ENCODE measurements around the gene RGS6.
A peak's percentile ranks its signal among the peaks of the same experiment; 100 is the strongest.

RGS6 gene

GRCh38 chr14:72416081-72416849 is 484.0 kb downstream of the RGS6 start:
- Histone ChIP-seq H3K9ac (ENCODE audit: low read length) (no peak overlapping the region), H3K27ac (ENCODE audit: low read length, poor library complexity, severe bottlenecking) (no peak overlapping the region), H3K23ac (ENCODE audit: low read length in 2 of 2) (no peak overlapping the region), H2BK15ac (ENCODE audit: low read depth, poor library complexity, severe bottlenecking) (no peak overlapping the region), H3K27me3 (ENCODE audit: control insufficient read depth in 1 of 2, insufficient read depth in 1 of 2, low read length in 2 of 2) (no peaks in the 10 kb centered on the region), H2AFZ (ENCODE audit: low read depth, low read length) (no peak overlapping the region), H3K18ac (ENCODE audit: low read depth in 1 of 2, low read length in 2 of 2) (no peak overlapping the region), H2BK120ac (ENCODE audit: low read depth, low read length) (no peak overlapping the region), H2BK12ac (ENCODE audit: low read length in 2 of 2) (no peak overlapping the region), H3K14ac (ENCODE audit: low read length in 2 of 2) (no peak overlapping the region), H3K4me1 (ENCODE audit: control insufficient read depth, insufficient read depth, low read depth, low read length) (no peaks in the 10 kb centered on the region), H3K4ac (ENCODE audit: low read depth in 1 of 2, low read length in 2 of 2) (no peak overlapping the region), H4K8ac (ENCODE audit: low read length) (no peak overlapping the region), H3K79me1 (replicated peaks; ENCODE audit: low read length, poor library complexity, severe bottlenecking) (no peaks in the 10 kb centered on the region), H3K4me3 (ENCODE audit: insufficient read depth in 1 of 2, low read depth in 1 of 2, low read length in 2 of 2) (no peak overlapping the region), H2BK5ac (ENCODE audit: low read depth, low read length, poor library complexity, severe bottlenecking) (no peak overlapping the region), H3K9me3 (ENCODE audit: control insufficient read depth, low read length) (no peaks in the 10 kb centered on the region), H4K91ac (ENCODE audit: low read length) (no peak overlapping the region), H3K36me3 (ENCODE audit: control insufficient read depth in 1 of 2, insufficient read depth in 2 of 2, low read depth in 1 of 2, low read length in 2 of 2) (no peaks in the 10 kb centered on the region), H2AK5ac (ENCODE audit: low read length, severe bottlenecking) (no peak overlapping the region), H3K4me2 (ENCODE audit: low read length, poor library complexity, severe bottlenecking) (no peak overlapping the region)
- no peak for DNase-seq
- WGBS: no CpG with 5 or more reads among the region's 2 CpGs

DNA sequence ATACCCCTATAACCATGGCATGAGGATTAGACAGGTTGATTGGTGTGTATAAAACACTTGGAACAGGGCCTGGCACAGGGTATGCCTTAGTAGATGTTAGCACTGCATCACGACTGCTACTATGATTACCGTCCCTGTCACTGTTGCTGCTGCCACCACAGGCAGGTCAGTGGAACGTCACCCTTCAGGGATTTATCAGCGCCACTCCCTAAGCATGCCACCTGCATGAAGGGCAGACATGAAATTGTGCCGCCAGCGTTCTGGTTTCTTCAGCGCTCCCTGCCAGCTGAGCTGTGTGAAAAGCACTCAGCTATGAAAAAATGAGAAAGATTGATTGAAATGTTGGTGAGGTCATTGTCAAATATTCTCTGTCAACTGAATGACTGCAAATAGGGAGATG is 484.7 kb downstream of the RGS6 start:
- 71% methylated on average over 7 of the region's 7 CpGs for WGBS

DNA sequence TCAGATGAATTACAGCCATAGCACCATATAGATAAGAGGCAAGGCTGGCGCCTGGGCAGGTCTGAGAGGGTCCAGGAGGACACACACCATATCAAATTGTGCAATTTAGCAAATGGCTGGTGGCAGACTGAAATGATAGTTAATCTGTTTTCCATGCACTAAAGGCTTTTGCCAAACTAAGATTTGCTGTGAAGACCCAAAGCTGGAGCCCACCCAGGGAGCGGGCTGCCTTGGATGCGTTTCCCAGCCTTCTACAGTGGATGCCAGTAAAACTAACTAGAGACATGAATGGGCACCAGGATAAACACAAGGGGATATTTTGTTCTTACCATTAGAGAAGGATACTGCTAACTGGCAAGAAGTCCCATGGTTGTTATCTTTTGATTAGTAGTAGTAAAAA is 486.6 kb downstream of the RGS6 start:
- DNase-seq: no peak
- Histone ChIP-seq H3K27ac (ENCODE audit: low read length, poor library complexity, severe bottlenecking) (no peak overlapping the region), H3K4me3 (ENCODE audit: insufficient read depth in 1 of 2, low read depth in 1 of 2, low read length in 2 of 2) (no peak overlapping the region), H3K36me3 (ENCODE audit: control insufficient read depth in 1 of 2, insufficient read depth in 2 of 2, low read depth in 1 of 2, low read length in 2 of 2) (no peaks in the 10 kb centered on the region), H3K4me1 (ENCODE audit: control insufficient read depth, insufficient read depth, low read depth, low read length) (no peaks in the 10 kb centered on the region), H3K4me2 (ENCODE audit: low read length, poor library complexity, severe bottlenecking) (no peak overlapping the region), H3K14ac (ENCODE audit: low read length in 2 of 2) (no peak overlapping the region), H3K18ac (ENCODE audit: low read depth in 1 of 2, low read length in 2 of 2) (no peak overlapping the region), H3K9ac (ENCODE audit: low read length) (no peak overlapping the region), H3K4ac (ENCODE audit: low read depth in 1 of 2, low read length in 2 of 2) (no peak overlapping the region), H3K27me3 (ENCODE audit: control insufficient read depth in 1 of 2, insufficient read depth in 1 of 2, low read length in 2 of 2) (peaks cover 0 to 3% of the 10 kb centered on the region in 2 experiments), H4K91ac (ENCODE audit: low read length) (no peak overlapping the region), H2BK120ac (ENCODE audit: low read depth, low read length) (no peak overlapping the region), H2AFZ (ENCODE audit: low read depth, low read length) (no peak overlapping the region), H2BK5ac (ENCODE audit: low read depth, low read length, poor library complexity, severe bottlenecking) (no peak overlapping the region), H3K9me3 (ENCODE audit: control insufficient read depth, low read length) (no peaks in the 10 kb centered on the region), H2BK15ac (ENCODE audit: low read depth, poor library complexity, severe bottlenecking) (no peak overlapping the region), H2AK5ac (ENCODE audit: low read length, severe bottlenecking) (no peak overlapping the region), H2BK12ac (ENCODE audit: low read length in 2 of 2) (no peak overlapping the region), H3K79me1 (replicated peaks; ENCODE audit: low read length, poor library complexity, severe bottlenecking) (no peaks in the 10 kb centered on the region), H4K8ac (ENCODE audit: low read length) (no peak overlapping the region), H3K23ac (ENCODE audit: low read length in 2 of 2) (no peak overlapping the region)
- 91% methylated on average over 3 of the region's 3 CpGs for WGBS

More for the DNA sequence above, 484.7 kb downstream of the RGS6 start:
- Histone ChIP-seq H2BK15ac (ENCODE audit: low read depth, poor library complexity, severe bottlenecking) (no peak overlapping the region), H3K4me2 (ENCODE audit: low read length, poor library complexity, severe bottlenecking) (no peak overlapping the region), H3K9ac (ENCODE audit: low read length) (no peak overlapping the region), H3K4ac (ENCODE audit: low read depth in 1 of 2, low read length in 2 of 2) (no peak overlapping the region), H2AFZ (ENCODE audit: low read depth, low read length) (no peak overlapping the region), H3K27me3 (ENCODE audit: control insufficient read depth in 1 of 2, insufficient read depth in 1 of 2, low read length in 2 of 2) (no peaks in the 10 kb centered on the region), H2BK120ac (ENCODE audit: low read depth, low read length) (no peak overlapping the region), H3K79me1 (replicated peaks; ENCODE audit: low read length, poor library complexity, severe bottlenecking) (no peaks in the 10 kb centered on the region), H2BK12ac (ENCODE audit: low read length in 2 of 2) (no peak overlapping the region), H3K14ac (ENCODE audit: low read length in 2 of 2) (no peak overlapping the region), H2AK5ac (ENCODE audit: low read length, severe bottlenecking) (no peak overlapping the region), H3K4me3 (ENCODE audit: insufficient read depth in 1 of 2, low read depth in 1 of 2, low read length in 2 of 2) (no peak overlapping the region), H3K18ac (ENCODE audit: low read depth in 1 of 2, low read length in 2 of 2) (no peak overlapping the region), H4K8ac (ENCODE audit: low read length) (no peak overlapping the region), H2BK5ac (ENCODE audit: low read depth, low read length, poor library complexity, severe bottlenecking) (no peak overlapping the region), H3K4me1 (ENCODE audit: control insufficient read depth, insufficient read depth, low read depth, low read length) (no peaks in the 10 kb centered on the region), H3K23ac (ENCODE audit: low read length in 2 of 2) (no peak overlapping the region), H3K27ac (ENCODE audit: low read length, poor library complexity, severe bottlenecking) (no peak overlapping the region), H3K36me3 (ENCODE audit: control insufficient read depth in 1 of 2, insufficient read depth in 2 of 2, low read depth in 1 of 2, low read length in 2 of 2) (no peaks in the 10 kb centered on the region), H3K9me3 (ENCODE audit: control insufficient read depth, low read length) (no peaks in the 10 kb centered on the region), H4K91ac (ENCODE audit: low read length) (no peak overlapping the region)
- no peak for DNase-seq

DNA sequence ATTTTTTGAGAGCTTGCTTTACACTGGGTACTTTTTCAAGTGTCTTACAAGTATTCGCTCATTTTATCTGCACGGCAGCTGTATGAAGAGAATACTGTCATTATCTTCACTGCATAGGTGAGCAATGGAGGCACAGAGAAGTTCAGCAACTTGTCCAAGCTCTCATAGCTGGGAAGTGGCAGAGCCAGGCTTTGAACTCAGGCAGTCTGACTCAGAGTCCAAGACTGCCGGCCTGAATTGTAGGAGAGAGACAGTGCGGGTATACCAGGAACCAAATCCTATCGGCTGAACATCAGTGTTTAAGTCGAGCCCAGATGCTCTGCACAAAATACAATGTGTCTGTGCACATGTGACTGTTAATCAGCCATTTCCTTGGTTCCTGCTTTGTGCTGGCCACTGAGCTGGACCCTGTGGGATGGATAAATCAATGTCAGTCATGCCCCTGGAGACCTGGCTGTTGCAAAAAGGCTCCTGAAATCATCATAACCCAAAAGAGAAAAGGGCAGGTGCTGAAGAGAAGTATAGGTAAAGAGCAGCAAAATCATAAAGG is 487.1 kb downstream of the RGS6 start:
- H2BK5ac ChIP-seq (ENCODE audit: low read depth, low read length, poor library complexity, severe bottlenecking): no peak overlapping the region
- no peaks in the 10 kb centered on the region for H3K79me1 ChIP-seq (replicated peaks; ENCODE audit: low read length, poor library complexity, severe bottlenecking)
- H2AK5ac ChIP-seq (ENCODE audit: low read length, severe bottlenecking): no peak overlapping the region
- no peak overlapping the region for H3K18ac ChIP-seq (ENCODE audit: low read depth in 1 of 2, low read length in 2 of 2)
- no peak overlapping the region for H3K4me2 ChIP-seq (ENCODE audit: low read length, poor library complexity, severe bottlenecking)
- H3K9ac ChIP-seq (ENCODE audit: low read length): no peak overlapping the region
- H3K27ac ChIP-seq (ENCODE audit: low read length, poor library complexity, severe bottlenecking): no peak overlapping the region
- no peak overlapping the region for H3K14ac ChIP-seq (ENCODE audit: low read length in 2 of 2)
- no peaks in the 10 kb centered on the region for H3K36me3 ChIP-seq (ENCODE audit: control insufficient read depth in 1 of 2, insufficient read depth in 2 of 2, low read depth in 1 of 2, low read length in 2 of 2)
- WGBS: 89% methylated on average over 6 of the region's 6 CpGs
- H3K27me3 ChIP-seq (ENCODE audit: control insufficient read depth in 1 of 2, insufficient read depth in 1 of 2, low read length in 2 of 2): peaks cover 0 to 3% of the 10 kb centered on the region in 2 experiments
- no peak overlapping the region for H4K91ac ChIP-seq (ENCODE audit: low read length)
- H2BK12ac ChIP-seq (ENCODE audit: low read length in 2 of 2): no peak overlapping the region
- no peak overlapping the region for H2AFZ ChIP-seq (ENCODE audit: low read depth, low read length)
- no peak overlapping the region for H2BK120ac ChIP-seq (ENCODE audit: low read depth, low read length)
- H3K4me1 ChIP-seq (ENCODE audit: control insufficient read depth, insufficient read depth, low read depth, low read length): no peaks in the 10 kb centered on the region
- H3K23ac ChIP-seq (ENCODE audit: low read length in 2 of 2): no peak overlapping the region
- H4K8ac ChIP-seq (ENCODE audit: low read length): peak overlapping the region; percentile 57
- H3K9me3 ChIP-seq (ENCODE audit: control insufficient read depth, low read length): no peaks in the 10 kb centered on the region
- no peak overlapping the region for H3K4ac ChIP-seq (ENCODE audit: low read depth in 1 of 2, low read length in 2 of 2)
- H3K4me3 ChIP-seq (ENCODE audit: insufficient read depth in 1 of 2, low read depth in 1 of 2, low read length in 2 of 2): no peak overlapping the region
- no peak overlapping the region for H2BK15ac ChIP-seq (ENCODE audit: low read depth, poor library complexity, severe bottlenecking)
- no peak for DNase-seq
